ENCODE results near the gene CORO6. TPM values are rescaled to one million over a fixed set of nuclear protein-coding genes. Genes with fewer than 3 reads are reported as not detected.

Gene CORO6
- total RNA-seq, 2 experiments from 2014 or later: 2.4 to 3.1 TPM

GRCh38 chr17:29576214-29577000, 46.3 kb downstream of the CORO6 start:
- POLR2A ChIA-PET: interaction anchor here (0.8 kb wide), 1 partner anchor 10 kb away, joined by 3 read pairs; the partner anchor contains the start of gene ABHD15
- CTCF ChIA-PET: interaction anchor here (0.5 to 8.6 kb wide), 4 partner anchors 8 to 40 kb away, joined by 3 to 77 read pairs (median 12); partner anchors contain the start of genes ABHD15, ANKRD13B and TP53I13
- H3K9me3 Mint-ChIP-seq: no peaks in the 10 kb centered on the region
- no peak overlapping the region for H3K27ac Mint-ChIP-seq
- peaks cover 7% of the 10 kb centered on the region for H3K4me1 Mint-ChIP-seq
- no peaks in the 10 kb centered on the region for H3K27me3 Mint-ChIP-seq
- peaks cover 30% of the 10 kb centered on the region for H3K36me3 Mint-ChIP-seq (ENCODE audit: low read depth)
- no peak for DNase-seq
- no peak overlapping the region for H3K4me3 Mint-ChIP-seq

GRCh38 chr17:29575511-29576213, 47.0 kb downstream of the CORO6 start:
- Mint-ChIP-seq H3K27ac (no peak overlapping the region), H3K4me1 (peaks cover 10% of the 10 kb centered on the region), H3K9me3 (no peaks in the 10 kb centered on the region), H3K36me3 (ENCODE audit: low read depth) (peaks cover 27% of the 10 kb centered on the region), H3K4me3 (no peak overlapping the region), H3K27me3 (no peaks in the 10 kb centered on the region)
- DNase-seq: no peak
- CTCF ChIA-PET: interaction anchor here (0.5 to 8.6 kb wide), 5 partner anchors 7 to 41 kb away, joined by 3 to 77 read pairs (median 7); partner anchors contain the start of genes ABHD15, ANKRD13B and TP53I13
- POLR2A ChIA-PET: interaction anchor here (0.8 kb wide), 1 partner anchor 9 kb away, joined by 3 read pairs; the partner anchor contains the start of gene ABHD15

- ChIA-PET CTCF (interaction anchor here (1.2 to 4.3 kb wide), 4 partner anchors 12 to 42 kb away, joined by 7 to 29 read pairs (median 21); no protein-coding TSS in a partner anchor), POLR2A (no interaction called here)
- H3K27me3 Mint-ChIP-seq: no peaks in the 10 kb centered on the region
- H3K36me3 Mint-ChIP-seq (ENCODE audit: low read depth): peaks cover 24% of the 10 kb centered on the region
- H3K4me3 Mint-ChIP-seq: no peak overlapping the region
- no peak for DNase-seq
- peaks cover 7% of the 10 kb centered on the region for H3K4me1 Mint-ChIP-seq
- H3K27ac Mint-ChIP-seq: no peak overlapping the region
- no peaks in the 10 kb centered on the region for H3K9me3 Mint-ChIP-seq
Observed at GRCh38 chr17:29574732-29575510, 47.8 kb downstream of the CORO6 start.

DNA sequence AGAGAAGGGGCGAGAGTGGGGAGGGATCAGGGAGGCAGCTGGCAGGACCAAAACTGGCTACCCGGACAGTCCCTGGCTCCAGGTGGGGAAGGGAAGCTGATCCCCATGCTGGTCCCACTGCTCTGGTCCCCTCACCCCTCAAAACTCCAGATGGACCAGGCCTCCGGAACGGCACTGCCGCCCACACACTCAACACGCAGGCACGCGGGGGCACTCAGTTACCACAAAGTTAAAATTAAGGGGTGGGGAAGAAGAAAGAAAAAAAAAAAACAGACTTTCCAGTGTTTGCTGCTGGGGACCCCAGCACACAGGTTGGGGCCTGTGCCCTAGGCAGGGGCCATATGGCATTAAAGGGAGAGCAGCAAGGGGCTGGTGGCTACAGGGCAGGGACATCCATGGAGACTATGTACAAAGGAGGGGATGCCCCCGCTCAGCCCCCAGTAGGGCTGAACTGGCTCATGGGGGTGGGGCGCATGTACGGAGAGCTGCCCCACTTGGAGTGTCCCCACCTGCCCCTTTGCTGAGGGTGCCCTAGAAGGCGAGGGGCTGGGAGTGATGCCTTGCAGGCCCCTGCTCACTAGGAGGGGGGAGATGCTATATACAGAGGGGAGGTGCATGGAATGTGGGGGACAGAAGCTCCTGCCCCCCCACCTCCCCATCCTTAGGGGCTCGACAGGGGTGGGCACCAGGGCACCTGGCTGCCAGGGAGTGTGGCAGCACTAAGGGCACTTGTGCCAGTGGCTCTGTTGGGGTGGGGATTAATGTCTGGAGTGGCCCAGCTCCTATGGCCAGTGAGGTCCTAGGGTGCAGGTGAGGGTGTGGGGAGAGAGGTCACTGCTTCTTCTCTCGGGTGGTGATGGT, 48.6 kb downstream of the CORO6 start:
- Mint-ChIP-seq H3K4me1 (peaks cover 8% of the 10 kb centered on the region), H3K9me3 (no peaks in the 10 kb centered on the region), H3K36me3 (ENCODE audit: low read depth) (peaks cover 21% of the 10 kb centered on the region), H3K27ac (no peak overlapping the region), H3K27me3 (no peaks in the 10 kb centered on the region), H3K4me3 (no peak overlapping the region)
- CTCF ChIA-PET: interaction anchor here (0.6 to 4.3 kb wide), 7 partner anchors 10 to 357 kb away, joined by 3 to 29 read pairs (median 6); no protein-coding TSS in a partner anchor
- POLR2A ChIA-PET: interaction anchor here (1.1 kb wide), 1 partner anchor 41 kb away, joined by 3 read pairs; no protein-coding TSS in a partner anchor
- DNase-seq: no peak

DNA sequence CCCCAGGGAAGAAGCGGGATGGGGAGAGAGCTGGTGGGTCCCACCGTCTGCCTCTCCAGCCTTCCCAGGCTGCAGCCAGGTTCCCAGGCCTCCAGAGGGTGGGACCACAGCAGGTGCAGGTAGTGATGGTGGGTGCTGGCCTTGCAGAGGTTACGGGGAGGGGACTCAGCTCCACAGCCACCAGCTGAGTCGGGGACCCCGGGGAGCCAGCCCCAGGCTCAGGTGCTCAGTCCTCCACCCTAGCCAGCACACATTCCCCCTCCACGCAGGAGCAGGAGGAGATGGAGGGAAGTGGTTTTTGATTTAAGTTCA, 49.2 kb downstream of the CORO6 start:
- H3K36me3 Mint-ChIP-seq (ENCODE audit: low read depth): peaks cover 21% of the 10 kb centered on the region
- H3K4me3 Mint-ChIP-seq: no peak overlapping the region
- ChIA-PET CTCF (interaction anchor here (0.6 to 4.3 kb wide), 12 partner anchors 8 to 358 kb away, joined by 3 to 29 read pairs (median 4); no protein-coding TSS in a partner anchor), POLR2A (interaction anchor here (1.1 kb wide), 1 partner anchor 42 kb away, joined by 3 read pairs; no protein-coding TSS in a partner anchor)
- peaks cover 10% of the 10 kb centered on the region for H3K4me1 Mint-ChIP-seq
- DNase-seq: no peak
- H3K27ac Mint-ChIP-seq: peak overlapping the region; percentile 19
- no peaks in the 10 kb centered on the region for H3K9me3 Mint-ChIP-seq
- H3K27me3 Mint-ChIP-seq: no peaks in the 10 kb centered on the region

GRCh38 chr17:29572691-29573557, 49.8 kb downstream of the CORO6 start:
- ChIA-PET CTCF (interaction anchor here (0.6 to 4.3 kb wide), 12 partner anchors 8 to 358 kb away, joined by 3 to 29 read pairs (median 4); no protein-coding TSS in a partner anchor), POLR2A (interaction anchor here (1.1 kb wide), 1 partner anchor 43 kb away, joined by 3 read pairs; no protein-coding TSS in a partner anchor)
- Mint-ChIP-seq H3K27ac (peak overlapping the region; percentile 19), H3K27me3 (no peaks in the 10 kb centered on the region), H3K4me1 (peaks cover 13% of the 10 kb centered on the region), H3K4me3 (no peak overlapping the region), H3K36me3 (ENCODE audit: low read depth) (peaks cover 21% of the 10 kb centered on the region), H3K9me3 (no peaks in the 10 kb centered on the region)
- DNase-seq: peak; percentile 50

DNA sequence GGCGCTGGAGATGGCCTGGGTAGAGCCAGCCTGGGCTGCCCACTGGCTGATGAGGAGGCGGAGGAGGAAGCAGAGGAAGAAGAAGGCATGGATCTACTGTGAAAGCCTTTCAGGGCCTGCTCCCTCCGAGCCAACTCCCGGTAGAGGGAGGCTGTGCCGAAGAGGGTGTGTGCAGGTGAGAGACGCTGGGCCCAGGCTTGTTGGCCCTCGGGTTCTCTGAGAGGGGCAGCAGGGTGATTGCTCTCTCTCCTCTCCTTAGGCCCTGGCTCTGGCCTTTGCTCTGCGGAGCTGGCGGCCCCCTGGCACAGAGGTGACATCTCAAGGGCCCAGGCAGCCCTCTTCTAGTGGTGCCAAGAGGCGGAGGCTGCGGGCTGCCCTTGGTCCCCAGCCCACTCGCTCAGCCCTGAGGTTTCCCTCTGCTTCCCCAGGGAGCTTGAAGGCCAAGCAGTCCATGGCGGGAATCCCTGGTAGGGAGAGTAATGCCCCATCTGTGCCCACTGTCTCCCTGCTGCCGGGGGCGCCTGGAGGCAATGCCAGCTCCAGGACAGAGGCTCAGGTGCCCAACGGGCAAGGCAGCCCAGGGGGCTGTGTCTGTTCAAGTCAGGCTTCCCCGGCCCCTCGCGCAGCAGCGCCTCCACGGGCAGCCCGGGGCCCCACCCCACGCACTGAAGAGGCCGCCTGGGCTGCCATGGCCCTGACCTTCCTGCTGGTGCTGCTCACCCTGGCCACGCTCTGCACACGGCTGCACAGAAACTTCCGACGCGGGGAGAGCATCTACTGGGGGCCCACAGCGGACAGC, 50.6 kb downstream of the CORO6 start:
- DNase-seq: no peak
- no peaks in the 10 kb centered on the region for H3K9me3 Mint-ChIP-seq
- CTCF ChIA-PET: interaction anchor here (1.2 to 7.7 kb wide), 10 partner anchors 8 to 45 kb away, joined by 3 to 77 read pairs (median 6); partner anchors contain the start of gene ANKRD13B
- H3K27me3 Mint-ChIP-seq: no peaks in the 10 kb centered on the region
- peaks cover 13% of the 10 kb centered on the region for H3K4me1 Mint-ChIP-seq
- H3K4me3 Mint-ChIP-seq: no peak overlapping the region
- no peak overlapping the region for H3K27ac Mint-ChIP-seq
- POLR2A ChIA-PET: no interaction called here
- peaks cover 18% of the 10 kb centered on the region for H3K36me3 Mint-ChIP-seq (ENCODE audit: low read depth)

DNA sequence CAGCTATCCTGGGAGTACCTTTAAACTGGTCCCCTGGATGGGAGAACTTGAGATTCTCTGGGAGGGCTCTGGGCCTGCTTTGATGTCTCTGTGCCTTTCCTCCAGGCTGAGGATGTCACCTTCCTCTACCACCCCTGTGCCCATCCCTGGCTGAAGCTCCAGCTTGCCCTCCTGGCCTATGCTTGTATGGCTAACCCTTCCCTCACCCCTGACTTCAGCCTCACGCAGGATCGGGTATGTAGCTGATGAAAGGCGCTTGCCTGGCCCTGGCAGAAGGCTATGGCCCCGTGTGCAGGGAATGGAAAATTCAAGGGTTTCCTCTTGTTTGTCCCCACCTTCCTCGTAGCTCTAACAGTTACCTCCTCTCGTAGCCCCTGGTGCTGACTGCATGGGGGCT, 51.2 kb downstream of the CORO6 start:
- Mint-ChIP-seq H3K27me3 (no peaks in the 10 kb centered on the region), H3K36me3 (ENCODE audit: low read depth) (peaks cover 18% of the 10 kb centered on the region), H3K9me3 (no peaks in the 10 kb centered on the region), H3K27ac (no peak overlapping the region), H3K4me3 (no peak overlapping the region), H3K4me1 (peaks cover 13% of the 10 kb centered on the region)
- POLR2A ChIA-PET: no interaction called here
- no peak for DNase-seq
- CTCF ChIA-PET: interaction anchor here (2.7 to 7.7 kb wide), 4 partner anchors 8 to 46 kb away, joined by 8 to 77 read pairs (median 24); partner anchors contain the start of gene ANKRD13B

GRCh38 chr17:29570521-29570920, 52.2 kb downstream of the CORO6 start:
- H3K9me3 Mint-ChIP-seq: no peaks in the 10 kb centered on the region
- no peak overlapping the region for H3K4me3 Mint-ChIP-seq
- peaks cover 18% of the 10 kb centered on the region for H3K36me3 Mint-ChIP-seq (ENCODE audit: low read depth)
- DNase-seq: no peak
- H3K4me1 Mint-ChIP-seq: peaks cover 20% of the 10 kb centered on the region
- H3K27me3 Mint-ChIP-seq: no peaks in the 10 kb centered on the region
- no peak overlapping the region for H3K27ac Mint-ChIP-seq
- CTCF ChIA-PET: interaction anchor here (0.6 to 7.7 kb wide), 8 partner anchors 9 to 447 kb away, joined by 3 to 77 read pairs (median 6); partner anchors contain the start of gene ANKRD13B
- POLR2A ChIA-PET: no interaction called here

- POLR2A ChIA-PET: no interaction called here
- no peak for DNase-seq
Observed at GRCh38 chr17:29569245-29569950, 53.3 kb downstream of the CORO6 start.

More at GRCh38 chr17:29569245-29569950, 53.3 kb downstream of the CORO6 start:
- Mint-ChIP-seq H3K36me3 (ENCODE audit: low read depth) (peaks cover 15% of the 10 kb centered on the region), H3K4me3 (peak overlapping the region; percentile 84), H3K4me1 (peaks cover 27% of the 10 kb centered on the region), H3K27ac (peak overlapping the region; percentile 80), H3K9me3 (no peaks in the 10 kb centered on the region), H3K27me3 (no peaks in the 10 kb centered on the region)
- CTCF ChIA-PET: interaction anchor here (1.3 to 7.7 kb wide), 5 partner anchors 10 to 182 kb away, joined by 3 to 77 read pairs (median 8); partner anchors contain the start of gene ANKRD13B

Measured in activated CD4-positive, alpha-beta T cell treated with anti-CD3 and anti-CD28 coated beads, Interleukin-2, amount 10 ng/mL, durations not matched to agents 7 days and 5 days (primary cell).